ENCODE results near the gene MROH8.
"Not testable (repeated sequence)": the region's sequence is repeated elsewhere in the genome, so short reads cannot be mapped to it uniquely, and the experiment has no call there.

- TF ChIP-seq CTCF (conservative IDR thresholded peaks at IDR 0.05; ENCODE audit: low read depth in 2 of 2); EZH2phosphoT487 (IDR thresholded peaks at IDR 0.05; ENCODE audit: unreplicated experiment); EZH2 (IDR thresholded peaks at IDR 0.05; ENCODE audit: low read depth, unreplicated experiment); POLR2AphosphoS5 (IDR thresholded peaks at IDR 0.05; ENCODE audit: low read depth); ZNF114 (CRISPR knock-in tag; IDR thresholded peaks at IDR 0.05); CREB1 (CRISPR knock-in tag; IDR thresholded peaks at IDR 0.05; ENCODE audit: low read depth); REST (IDR thresholded peaks at IDR 0.05; ENCODE audit: unreplicated experiment); ETS1 (IDR thresholded peaks at IDR 0.05); ZNF331 (CRISPR knock-in tag; IDR thresholded peaks at IDR 0.05; ENCODE audit: low read depth); JUNB (IDR thresholded peaks at IDR 0.05; ENCODE audit: unreplicated experiment); NANOG (IDR thresholded peaks at IDR 0.05; ENCODE audit: borderline replicate concordance): not testable (repeated sequence)
Measured at GRCh38 chr20:37069563-37069962, 109.8 kb downstream of the MROH8 start.
